GM18861 (cell line): Measurements from ENCODE around the gene RAC3.

ENCODE experiments used
- ATAC-seq: cut with Tn5 transposase; IDR thresholded peaks from one replicate; pipeline ENCODE4 v1.9.1; 2021; ENCODE audit not compliant: unreplicated experiment

The RAC3 gene

GRCh38 chr17:82011617-82012187, 19.8 kb upstream of the RAC3 start:
- no peak for ATAC-seq

DNA sequence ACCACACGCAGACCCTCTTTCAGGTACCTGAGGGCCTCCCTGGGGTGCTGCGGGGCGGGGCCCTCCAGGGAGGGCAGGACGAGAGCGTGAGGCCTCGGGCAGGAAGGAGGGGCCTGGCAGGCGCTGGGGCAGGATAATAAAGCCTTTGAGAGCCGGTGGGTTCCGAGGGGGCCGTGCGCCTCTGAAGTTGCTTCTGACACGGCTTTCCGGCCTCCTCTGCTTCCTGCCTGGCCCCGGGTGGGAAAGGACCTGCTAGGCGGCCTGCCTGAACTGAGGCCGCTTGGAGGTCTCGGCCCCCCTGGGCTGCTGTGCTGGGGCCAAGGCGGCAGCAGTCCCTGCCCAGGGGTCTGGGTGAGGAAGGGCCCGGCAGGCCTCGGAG, 19.2 kb upstream of the RAC3 start:
- no peak for ATAC-seq

DNA sequence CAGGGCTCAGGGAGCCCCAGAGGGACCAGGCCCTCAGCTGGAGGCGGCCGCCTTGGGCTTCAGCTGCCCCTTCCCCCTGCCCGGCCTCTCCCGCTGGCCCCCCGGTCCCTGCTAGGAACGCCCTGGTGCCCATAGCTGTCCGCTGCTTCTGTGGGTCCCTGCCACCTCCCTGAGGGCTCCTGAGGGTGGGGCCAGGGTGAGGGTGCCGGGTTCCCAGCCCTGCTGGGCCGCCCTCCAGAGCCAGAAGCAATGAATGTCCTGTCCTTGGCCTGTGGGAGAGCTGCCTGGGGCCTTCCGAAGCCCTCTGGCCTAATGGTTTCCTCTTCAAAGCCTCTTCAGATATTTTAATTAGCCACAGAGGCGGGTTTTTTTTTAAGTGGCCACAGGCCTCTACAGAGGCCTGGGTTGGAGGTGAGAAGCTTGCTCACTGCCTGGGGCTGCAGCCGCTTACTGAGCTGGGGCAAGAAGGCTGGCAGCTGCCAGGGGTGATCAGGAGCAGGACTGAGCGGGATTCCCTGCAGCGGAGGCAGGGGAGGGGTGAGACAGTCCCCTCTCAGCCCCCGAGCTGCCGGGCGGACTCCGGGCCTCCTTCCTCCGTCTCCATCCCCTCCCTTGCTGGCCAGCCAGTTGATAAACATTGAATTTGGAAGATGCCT, 18.7 kb upstream of the RAC3 start:
- ATAC-seq: no peak

DNA sequence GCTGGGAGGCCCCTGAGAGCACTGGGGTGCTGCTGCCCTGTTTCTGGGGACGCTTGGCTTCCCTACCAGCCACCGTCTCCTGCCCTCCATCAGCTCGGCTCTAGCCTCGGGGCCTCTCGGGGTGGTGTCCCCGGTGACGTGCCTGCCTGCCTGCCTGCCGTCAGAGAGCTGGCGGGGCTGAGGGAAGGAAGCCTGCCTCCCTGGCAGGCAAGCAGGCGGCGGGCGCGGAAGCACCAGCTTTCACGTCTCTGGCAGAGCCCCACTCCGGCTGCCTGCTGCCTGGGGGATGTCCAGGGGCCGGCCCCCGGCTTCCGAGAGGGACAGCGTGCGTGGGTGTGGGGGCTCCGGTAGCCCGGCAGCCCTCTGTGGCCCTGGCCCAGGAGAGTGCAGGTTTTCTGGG, 18.1 kb upstream of the RAC3 start:
- no peak for ATAC-seq

DNA sequence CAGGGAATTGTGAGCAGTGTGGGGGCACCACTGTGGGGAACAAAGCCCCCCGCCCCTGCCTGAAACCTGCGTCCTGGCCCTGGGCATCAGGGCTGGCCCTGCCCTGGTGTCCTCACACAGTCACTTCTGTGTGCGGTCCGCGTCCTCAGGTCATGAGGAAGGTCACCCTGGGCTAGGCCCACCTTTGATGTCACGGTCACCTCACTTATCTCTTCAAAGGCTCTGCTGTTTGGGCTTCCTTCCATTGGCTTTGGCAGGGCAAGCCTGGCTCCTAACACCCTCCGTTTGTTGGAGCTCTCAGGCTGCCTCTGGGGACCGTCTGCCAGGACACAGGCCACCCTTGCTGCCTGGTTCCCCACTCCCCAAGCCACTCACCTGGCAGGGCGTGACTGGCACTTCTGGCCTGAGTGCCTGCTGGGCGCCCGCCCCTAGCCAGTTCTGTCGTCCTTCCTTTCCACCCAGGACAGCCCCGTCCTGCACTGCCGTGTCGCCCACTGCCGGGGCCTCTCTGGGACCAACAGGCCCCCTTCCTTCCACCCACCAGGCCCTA, 17.6 kb upstream of the RAC3 start:
- ATAC-seq: no peak

DNA sequence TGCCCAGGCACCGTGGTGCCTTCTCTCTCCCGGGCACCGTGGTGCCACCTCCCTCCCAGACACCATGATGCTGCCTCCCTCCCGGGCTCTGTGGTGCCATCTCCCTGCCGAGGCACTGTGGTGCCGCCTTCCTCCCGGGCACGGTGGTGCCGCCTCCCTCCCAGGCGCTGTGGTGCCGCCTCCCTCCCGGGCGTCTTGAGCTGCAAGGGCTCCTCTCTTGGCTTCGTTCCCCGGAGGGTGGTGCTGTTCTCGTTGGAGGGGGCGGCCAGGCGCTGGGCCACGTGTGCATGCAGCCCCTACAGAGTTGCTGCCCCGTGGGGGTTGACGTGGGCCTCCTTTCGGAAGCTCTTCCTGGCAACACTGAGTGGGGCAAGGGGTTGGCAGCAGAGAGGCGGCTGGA, 17.0 kb upstream of the RAC3 start:
- no peak for ATAC-seq

DNA sequence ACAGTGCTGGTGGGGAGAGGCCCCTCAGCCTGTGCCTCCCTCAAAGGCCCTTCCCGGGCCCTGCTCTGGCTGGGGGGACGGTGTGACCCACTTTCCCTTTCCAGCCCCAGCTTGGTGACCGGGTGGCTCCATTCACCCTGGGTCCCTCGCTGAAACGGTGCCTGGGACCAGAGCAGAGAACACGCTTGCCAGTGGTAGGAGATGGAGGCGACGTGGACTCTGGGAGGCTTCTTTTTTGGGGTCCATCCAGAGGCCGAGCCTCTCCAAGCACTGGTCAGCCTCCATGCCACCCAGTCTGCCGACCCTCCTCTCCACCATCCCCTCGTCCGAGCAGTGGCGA, 16.5 kb upstream of the RAC3 start:
- no peak for ATAC-seq

- ATAC-seq: no peak
Measured at GRCh38 chr17:82015311-82015971, 16.0 kb upstream of the RAC3 start.

- no peak for ATAC-seq
Measured at GRCh38 chr17:82016061-82016874, 15.2 kb upstream of the RAC3 start.

DNA sequence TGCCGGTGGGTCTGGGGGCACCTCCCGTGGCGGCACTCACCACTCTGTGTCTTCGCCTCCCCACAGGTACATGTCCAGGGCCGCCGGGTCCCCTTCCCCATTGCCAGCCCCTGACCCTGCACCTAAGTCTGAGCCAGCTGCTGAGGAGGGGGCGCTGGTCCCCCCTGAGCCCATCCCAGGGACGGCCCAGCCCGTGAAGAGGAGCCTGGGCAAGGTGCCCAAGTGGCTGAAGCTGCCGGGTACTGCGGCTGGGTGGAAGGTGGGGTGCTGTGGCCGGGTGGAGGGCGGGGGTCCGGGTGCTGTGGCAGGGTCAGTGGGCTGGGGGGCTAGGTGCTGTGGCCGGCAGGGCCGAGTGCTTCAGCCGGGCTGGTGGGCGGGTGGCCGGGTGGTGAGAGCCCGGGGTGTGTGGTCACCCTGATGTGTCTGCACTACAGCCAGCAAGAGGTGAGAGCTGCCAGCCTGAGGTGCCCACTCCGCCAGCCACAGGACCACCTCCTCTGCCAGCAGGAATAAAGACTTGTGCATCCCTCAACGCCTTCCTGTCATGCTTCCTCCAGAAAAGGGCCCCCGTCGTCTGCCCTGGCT, 14.5 kb upstream of the RAC3 start:
- ATAC-seq: no peak

DNA sequence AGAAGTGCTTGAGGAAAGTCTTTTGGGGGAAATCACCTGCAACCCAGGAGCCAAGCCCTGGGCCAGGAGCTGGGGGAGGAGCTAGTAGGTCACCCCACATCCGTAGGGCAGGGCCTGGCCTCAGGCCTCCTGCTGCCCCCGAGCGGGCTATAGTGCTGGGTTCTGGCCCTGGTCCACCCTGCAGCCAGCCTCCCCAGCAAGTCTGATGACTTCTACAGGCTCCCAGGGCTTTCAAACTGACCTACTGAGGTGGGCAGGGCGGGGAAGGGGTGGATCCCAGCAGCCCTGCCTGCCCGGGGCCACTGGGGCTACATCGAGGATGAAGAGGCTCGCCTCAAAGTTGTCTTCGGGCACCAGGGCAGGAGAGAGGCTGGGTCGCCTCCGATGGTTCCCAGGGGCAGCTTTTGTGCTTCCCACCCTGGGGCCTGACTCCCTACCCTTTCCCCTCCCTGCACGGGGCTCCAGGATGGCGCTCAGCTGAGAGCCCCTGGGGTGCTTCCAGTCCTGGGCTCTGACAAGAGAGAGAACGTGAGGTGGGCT, 13.8 kb upstream of the RAC3 start:
- no peak for ATAC-seq

DNA sequence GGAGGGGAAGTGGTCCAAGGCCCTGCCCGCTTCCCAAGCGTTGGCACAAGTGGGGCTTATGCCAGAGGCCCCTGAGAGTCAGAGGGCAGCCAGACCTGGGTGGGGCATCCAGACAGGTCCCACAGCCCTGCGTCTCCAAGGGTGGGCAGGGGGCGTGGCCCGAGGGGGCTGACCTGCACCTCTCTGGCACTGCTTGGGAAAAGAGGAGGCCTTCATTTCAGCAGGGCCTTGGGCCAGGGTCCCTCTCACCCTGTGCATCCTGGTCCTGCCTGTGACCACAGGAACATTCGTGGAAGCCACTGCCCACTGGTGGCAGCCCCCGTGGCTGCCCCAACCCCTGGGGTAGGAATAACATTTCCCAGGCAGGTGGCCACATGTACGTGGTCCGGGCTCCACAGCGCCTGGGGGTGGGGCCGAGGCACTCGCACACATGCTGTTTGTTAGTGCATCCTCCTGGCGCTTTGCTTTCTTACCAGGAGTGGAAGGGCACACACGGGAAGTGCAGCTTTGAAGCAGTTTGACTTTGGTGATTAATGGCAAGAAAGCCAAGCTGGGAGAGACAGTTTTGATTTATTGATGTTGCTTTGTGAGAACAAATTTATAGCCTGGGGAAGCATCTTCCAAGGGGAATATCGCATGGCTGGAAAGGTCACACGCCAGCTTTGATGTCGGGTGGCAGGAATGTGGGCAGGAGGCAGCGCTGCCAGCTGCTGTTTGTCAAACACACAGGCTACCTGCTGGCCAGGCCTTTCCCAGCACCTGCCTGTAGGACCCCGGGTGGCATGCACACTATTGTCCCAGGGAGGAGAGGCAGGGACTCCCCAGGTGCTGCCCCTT, 13.1 kb upstream of the RAC3 start:
- ATAC-seq: no peak

- no peak for ATAC-seq
Measured at GRCh38 chr17:82018989-82019689, 12.3 kb upstream of the RAC3 start.

DNA sequence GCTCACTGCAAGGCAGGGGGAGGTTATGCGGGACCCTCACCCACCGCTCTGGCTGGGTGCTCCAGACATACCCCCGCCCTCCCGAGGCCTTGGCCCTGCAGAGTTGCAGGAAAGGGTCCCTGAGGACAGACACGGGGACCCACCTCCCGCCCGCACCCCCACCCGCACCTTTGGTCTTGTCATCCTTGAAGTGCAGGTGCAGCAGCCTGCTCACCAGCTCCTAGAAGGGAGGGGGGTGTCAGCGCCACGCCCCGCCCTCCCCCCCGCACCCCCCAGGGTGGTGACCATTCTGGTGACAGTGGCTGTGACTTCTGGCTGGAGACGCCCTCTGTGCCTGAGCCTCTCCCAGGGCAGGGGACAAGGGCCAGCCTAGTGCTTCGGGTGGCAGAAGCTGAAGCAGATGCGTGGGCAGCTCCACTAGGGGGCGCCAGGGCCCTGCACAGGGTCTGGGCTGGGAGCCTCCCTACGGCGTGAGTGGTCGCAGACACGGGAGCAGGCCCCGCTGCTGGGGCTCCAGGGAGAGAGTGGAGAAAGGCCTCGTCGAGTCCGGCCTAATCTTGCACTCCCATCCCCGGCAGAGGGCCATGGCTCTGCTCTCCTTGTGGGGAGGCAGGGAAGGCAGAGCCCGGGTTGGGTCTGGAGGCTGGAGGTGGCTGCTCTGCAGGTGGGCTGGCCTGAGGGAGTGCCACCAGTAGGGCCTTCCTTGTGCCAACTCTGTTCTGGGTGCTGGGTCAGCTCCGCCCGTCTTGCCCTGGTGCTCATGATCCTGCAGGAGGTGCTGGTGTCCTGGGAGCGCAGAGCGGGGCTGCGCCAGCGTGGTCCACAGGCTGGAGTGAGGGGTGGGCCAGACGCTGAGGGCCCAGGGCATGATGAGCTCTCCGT, 11.5 kb upstream of the RAC3 start:
- ATAC-seq: no peak

DNA sequence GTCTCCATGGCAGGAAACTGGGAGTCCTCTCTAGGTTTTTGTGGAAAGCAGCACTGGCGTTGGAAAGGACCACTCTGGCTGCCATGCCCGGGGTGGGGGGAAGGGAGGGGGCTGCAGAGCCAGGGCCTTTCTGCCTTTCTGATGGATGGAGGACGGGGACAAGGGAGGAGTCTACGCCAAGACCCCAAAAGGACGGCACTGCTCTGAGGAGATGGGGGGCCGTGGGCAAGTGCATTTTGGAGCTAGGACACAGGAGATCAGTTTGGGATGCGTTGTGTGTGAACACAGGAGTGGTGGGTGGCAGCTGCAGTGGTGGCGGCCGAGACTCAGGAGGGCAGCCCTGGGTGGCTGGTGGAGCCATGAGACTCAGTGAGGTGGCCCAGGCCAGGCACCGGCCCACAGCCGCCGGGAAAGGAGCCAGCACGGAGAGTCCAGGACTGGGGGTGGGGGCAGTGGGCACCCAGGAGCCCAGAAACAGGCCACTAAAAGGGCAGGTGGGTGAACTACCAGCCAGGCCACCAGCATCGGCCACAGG, 10.8 kb upstream of the RAC3 start:
- no peak for ATAC-seq

- ATAC-seq: no peak
Measured at GRCh38 chr17:82021107-82021899, 10.2 kb upstream of the RAC3 start.

DNA sequence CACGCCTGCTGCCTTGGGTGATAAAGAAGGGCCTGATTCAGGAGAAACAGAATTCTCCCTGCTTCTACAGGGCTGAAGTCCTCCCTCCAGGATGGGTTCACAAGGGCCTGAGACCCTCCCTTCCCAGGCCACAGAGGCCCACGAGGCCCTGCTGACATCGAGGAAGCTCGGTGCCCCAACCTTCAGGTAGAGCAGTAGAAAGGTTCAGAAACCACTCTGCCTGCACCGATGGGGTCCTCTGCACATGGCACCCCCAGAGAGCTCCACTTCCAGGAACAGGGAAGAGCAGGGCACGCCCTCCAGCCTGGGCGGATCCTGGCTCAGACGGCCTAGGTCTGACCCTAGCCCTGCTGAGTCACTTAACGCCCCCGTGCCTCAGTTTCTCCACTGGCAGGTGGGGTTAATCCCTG, 9.6 kb upstream of the RAC3 start:
- no peak for ATAC-seq
